Right lobe of liver (tissue), 6 donors: ENCODE measurements around the gene MARCHF10. TPM values are rescaled to one million over a fixed set of nuclear protein-coding genes. Genes with fewer than 3 reads are reported as not detected.
A peak's percentile ranks its signal among the peaks of the same experiment; 100 is the strongest.

Experiments
- ATAC-seq, 4 donors: fragments of 200-7000 bp; cut with Tn5 transposase; one replicate each; pipeline ENCODE4 v1.9.1; 2020; ENCODE audit warnings: mild to moderate bottlenecking in 4 of 4, moderate library complexity in 4 of 4
- DNase-seq, 3 donors: peaks; one replicate each; pipeline ENCODE4 v3.0.0-alpha.2; 2020
- H3K27ac ChIP-seq, 3 donors: fragments of 200-600 bp; one replicate each; pipeline ENCODE4 v1.8.0; 2022
- H3K27me3 ChIP-seq, 2 donors: fragments of 200-600 bp; one replicate each; pipeline ENCODE4 v1.8.0; 2022
- H3K36me3 ChIP-seq, 4 donors: fragments of 200-600 bp; sonication (generic) in 1 of 4; one replicate each; pipeline versions ENCODE4 v1.5.1 to v1.8.0; 2017 to 2022; ENCODE audit warnings: control low read depth in 1 of 4
- H3K4me1 ChIP-seq, 4 donors: fragments of 200-600 bp; sonication (generic) in 1 of 4; one replicate each; pipeline versions ENCODE4 v1.5.1 to v1.8.0; 2017 to 2022; ENCODE audit warnings: control low read depth in 1 of 4
- H3K4me3 ChIP-seq, 3 donors: fragments of 200-600 bp; one replicate each; pipeline ENCODE4 v1.8.0; 2022
- H3K9me3 ChIP-seq, 4 donors: fragments of 200-600 bp; sonication (generic) in 1 of 4; one replicate each; pipeline versions ENCODE4 v1.5.1 to v1.8.0; 2017 to 2022; ENCODE audit warnings: control low read depth in 1 of 4
- CTCF ChIP-seq, 4 donors: fragments of 200-600 bp in 3 of 4; fragments of 450-650 bp in 1 of 4; IDR thresholded peaks; one replicate each; pipeline versions ENCODE4 v1.5.1 to v1.8.0; 2016 to 2022; ENCODE audit warnings: antibody characterized with exemption in 4 of 4, mild to moderate bottlenecking in 2 of 4
- POLR2A ChIP-seq: fragments of 450-650 bp; IDR thresholded peaks from one replicate; pipeline ENCODE4 v1.6.1; 2017; ENCODE audit warnings: antibody characterized with exemption, mild to moderate bottlenecking
- WGBS: methylation state at CpG from one replicate; pipeline ENCODE4 v1.1.6; 2018; ENCODE audit warnings: low coverage, low lambda C conversion rate; ENCODE audit not compliant: insufficient coverage; ENCODE audit errors: missing lambda C conversion rate; 5-methylcytosine and 5-hydroxymethylcytosine counted together
- intact Hi-C, 2 donors: fragments of 100-400 bp; cut with DNase I; formaldehyde crosslinking; loops; one replicate each; pipeline versions ENCODE4 v1.11.2 to v1.14.1; 2022
- total RNA-seq, 6 experiments: library from RNA; depleted of rRNA in 2 of 6; stranded (reverse); fragments of >200 nt in 2 of 6; fragmentation: NEBNext Ultra II Directional in 3 of 6; extraction: Animal tissue kit (Norgen Biotek cat#: 25700) in 3 of 6; gene quantifications; one replicate each; pipeline versions ENCODE4 v1.1.0 to v1.2.4, GENCODE V29; 2016 to 2023
- donor health status: DM: no; HTN: yes; CAD: no.
- donor health status: DM: no; HTN: no; CAD: no.
- donor health status: DM: no; HTN: no; CAD: no.
- donor health status: DM: no; HTN: yes; CAD: no.
- donor health status: DM: no; HTN: yes; CAD: no.

Gene MARCHF10
- total RNA-seq, 6 experiments from 2014 or later, result not detected

- Histone ChIP-seq H3K27ac (no peak overlapping the region), H3K4me3 (no peak overlapping the region), H3K9me3 (no peaks in the 10 kb centered on the region), H3K36me3 (no peaks in the 10 kb centered on the region), H3K27me3 (no peaks in the 10 kb centered on the region), H3K4me1 (no peaks in the 10 kb centered on the region)
- WGBS, result 24% methylated on average over 1 of the region's 1 CpG
- intact Hi-C loops, result no loop called here
- TF ChIP-seq POLR2A (no peak), CTCF (IDR thresholded peaks at IDR 0.05) (no peak)
- no peak for ATAC-seq
- no peak for DNase-seq
Measured at GRCh38 chr17:62722625-62723024, 85.5 kb downstream of the MARCHF10 start.

GRCh38 chr17:62720126-62720850 lies 87.8 kb downstream of the MARCHF10 start:
- no peaks in the 10 kb centered on the region for H3K4me1 ChIP-seq
- no peak overlapping the region for H3K27ac ChIP-seq
- no peak for DNase-seq
- ATAC-seq, result no peak
- no peaks in the 10 kb centered on the region for H3K9me3 ChIP-seq
- H3K4me3 ChIP-seq, result no peak overlapping the region
- 63% methylated on average over 3 of the region's 3 CpGs for WGBS
- H3K36me3 ChIP-seq, result no peaks in the 10 kb centered on the region
- TF ChIP-seq CTCF (IDR thresholded peaks at IDR 0.05), result peak in 3 of 4 donors; percentile 19 to 24 (median 19)
- TF ChIP-seq POLR2A, result no peak
- intact Hi-C loops, result no loop called here
- no peaks in the 10 kb centered on the region for H3K27me3 ChIP-seq

- Histone ChIP-seq H3K36me3 (no peaks in the 10 kb centered on the region), H3K4me3 (no peak overlapping the region), H3K27ac (no peak overlapping the region), H3K9me3 (no peaks in the 10 kb centered on the region), H3K4me1 (no peaks in the 10 kb centered on the region), H3K27me3 (no peaks in the 10 kb centered on the region)
- WGBS, result 80% methylated on average over 1 of the region's 1 CpG
- DNase-seq (no peak), ATAC-seq (no peak)
- intact Hi-C loops, result no loop called here
- TF ChIP-seq CTCF (IDR thresholded peaks at IDR 0.05) (no peak), POLR2A (no peak)
Measured at GRCh38 chr17:62719586-62719985, 88.5 kb downstream of the MARCHF10 start.

GRCh38 chr17:62718429-62718828 lies 89.7 kb downstream of the MARCHF10 start:
- TF ChIP-seq POLR2A, result no peak
- no peak for TF ChIP-seq CTCF (IDR thresholded peaks at IDR 0.05)
- DNase-seq (no peak), ATAC-seq (no peak)
- H3K27ac ChIP-seq, result no peak overlapping the region
- H3K36me3 ChIP-seq, result no peaks in the 10 kb centered on the region
- no peaks in the 10 kb centered on the region for H3K27me3 ChIP-seq
- no peaks in the 10 kb centered on the region for H3K9me3 ChIP-seq
- H3K4me1 ChIP-seq, result no peaks in the 10 kb centered on the region
- intact Hi-C loops, result no loop called here
- no peak overlapping the region for H3K4me3 ChIP-seq
- 75% methylated on average over 7 of the region's 11 CpGs for WGBS
